ENCODE measurements around the gene MS4A2. TPM values are rescaled to one million over a fixed set of nuclear protein-coding genes. Genes with fewer than 3 reads are reported as not detected.

MS4A2 gene
- total RNA-seq, 1 donor from 2014 or later, result not detected

GRCh38 chr11:60118338-60118737 lies 29.9 kb downstream of the MS4A2 start:
- ChIA-PET POLR2A (no interaction called here), CTCF (no interaction called here)
- Mint-ChIP-seq H3K27me3 (peaks cover 7% of the 10 kb centered on the region), H3K4me1 (peaks cover 6% of the 10 kb centered on the region), H3K4me3 (no peak overlapping the region), H3K9me3 (peaks cover 5% of the 10 kb centered on the region), H3K36me3 (ENCODE audit: low read depth) (no peaks in the 10 kb centered on the region), H3K27ac (no peak overlapping the region)
- DNase-seq (no peak), ATAC-seq (ENCODE audit: low read depth) (no peak)
- TF ChIP-seq, protein P1, sequence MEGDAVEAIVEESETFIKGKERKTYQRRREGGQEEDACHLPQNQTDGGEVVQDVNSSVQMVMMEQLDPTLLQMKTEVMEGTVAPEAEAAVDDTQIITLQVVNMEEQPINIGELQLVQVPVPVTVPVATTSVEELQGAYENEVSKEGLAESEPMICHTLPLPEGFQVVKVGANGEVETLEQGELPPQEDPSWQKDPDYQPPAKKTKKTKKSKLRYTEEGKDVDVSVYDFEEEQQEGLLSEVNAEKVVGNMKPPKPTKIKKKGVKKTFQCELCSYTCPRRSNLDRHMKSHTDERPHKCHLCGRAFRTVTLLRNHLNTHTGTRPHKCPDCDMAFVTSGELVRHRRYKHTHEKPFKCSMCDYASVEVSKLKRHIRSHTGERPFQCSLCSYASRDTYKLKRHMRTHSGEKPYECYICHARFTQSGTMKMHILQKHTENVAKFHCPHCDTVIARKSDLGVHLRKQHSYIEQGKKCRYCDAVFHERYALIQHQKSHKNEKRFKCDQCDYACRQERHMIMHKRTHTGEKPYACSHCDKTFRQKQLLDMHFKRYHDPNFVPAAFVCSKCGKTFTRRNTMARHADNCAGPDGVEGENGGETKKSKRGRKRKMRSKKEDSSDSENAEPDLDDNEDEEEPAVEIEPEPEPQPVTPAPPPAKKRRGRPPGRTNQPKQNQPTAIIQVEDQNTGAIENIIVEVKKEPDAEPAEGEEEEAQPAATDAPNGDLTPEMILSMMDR (IDR thresholded peaks at IDR 0.05), result no peak
- intact Hi-C loops (cut with micrococcal nuclease), result no loop called here

DNA sequence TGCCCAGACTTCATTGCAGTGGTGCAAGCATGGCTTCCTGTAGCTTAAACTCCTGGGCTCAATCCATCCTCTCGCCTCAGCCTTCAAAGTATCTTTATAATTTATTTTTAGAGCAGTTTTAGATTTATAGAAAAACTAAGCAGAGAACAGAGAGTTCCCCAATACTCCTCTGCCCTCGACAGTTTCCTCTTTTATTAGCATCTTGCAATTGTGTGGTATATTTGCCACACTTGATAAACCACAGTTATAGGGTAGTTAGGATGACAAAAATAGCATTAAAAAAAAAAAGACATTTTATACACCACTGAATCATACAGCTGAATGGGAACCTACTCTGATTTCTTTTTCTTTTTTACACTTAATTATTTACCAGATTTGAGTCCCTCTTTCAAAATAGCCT lies 31.2 kb downstream of the MS4A2 start:
- Mint-ChIP-seq H3K9me3 (peaks cover 5% of the 10 kb centered on the region), H3K4me1 (peaks cover 12% of the 10 kb centered on the region), H3K36me3 (ENCODE audit: low read depth) (no peaks in the 10 kb centered on the region), H3K27me3 (peaks cover 4% of the 10 kb centered on the region), H3K4me3 (no peak overlapping the region), H3K27ac (no peak overlapping the region)
- TF ChIP-seq, protein P1 (IDR thresholded peaks at IDR 0.05), result no peak
- ChIA-PET POLR2A (no interaction called here), CTCF (no interaction called here)
- DNase-seq (no peak), ATAC-seq (ENCODE audit: low read depth) (no peak)
- intact Hi-C loops (cut with micrococcal nuclease), result no loop called here

- H3K9me3 Mint-ChIP-seq, result peaks cover 5% of the 10 kb centered on the region
- DNase-seq (no peak), ATAC-seq (ENCODE audit: low read depth) (no peak)
- ChIA-PET POLR2A (no interaction called here), CTCF (no interaction called here)
- intact Hi-C loops (cut with micrococcal nuclease), result no loop called here
- TF ChIP-seq, protein P1 (IDR thresholded peaks at IDR 0.05), result no peak
- no peak overlapping the region for H3K27ac Mint-ChIP-seq
- H3K4me1 Mint-ChIP-seq, result peaks cover 26% of the 10 kb centered on the region
- H3K4me3 Mint-ChIP-seq, result no peak overlapping the region
- H3K27me3 Mint-ChIP-seq, result peaks cover 2% of the 10 kb centered on the region
- no peaks in the 10 kb centered on the region for H3K36me3 Mint-ChIP-seq (ENCODE audit: low read depth)
Measured at GRCh38 chr11:60121264-60121663, 32.8 kb downstream of the MS4A2 start.

- DNase-seq (no peak), ATAC-seq (ENCODE audit: low read depth) (no peak)
- Mint-ChIP-seq H3K4me3 (no peak overlapping the region), H3K4me1 (peaks cover 26% of the 10 kb centered on the region), H3K27ac (no peak overlapping the region), H3K9me3 (peaks cover 5% of the 10 kb centered on the region), H3K36me3 (ENCODE audit: low read depth) (no peaks in the 10 kb centered on the region), H3K27me3 (no peaks in the 10 kb centered on the region)
- TF ChIP-seq, protein P1 (IDR thresholded peaks at IDR 0.05), result no peak
- ChIA-PET CTCF (interaction anchor here (1.8 kb wide), 1 partner anchor 14 kb away, joined by 3 read pairs; no protein-coding TSS in a partner anchor), POLR2A (no interaction called here)
- intact Hi-C loops (cut with micrococcal nuclease), result no loop called here
Measured at GRCh38 chr11:60122414-60123036, 34.1 kb downstream of the MS4A2 start.

DNA sequence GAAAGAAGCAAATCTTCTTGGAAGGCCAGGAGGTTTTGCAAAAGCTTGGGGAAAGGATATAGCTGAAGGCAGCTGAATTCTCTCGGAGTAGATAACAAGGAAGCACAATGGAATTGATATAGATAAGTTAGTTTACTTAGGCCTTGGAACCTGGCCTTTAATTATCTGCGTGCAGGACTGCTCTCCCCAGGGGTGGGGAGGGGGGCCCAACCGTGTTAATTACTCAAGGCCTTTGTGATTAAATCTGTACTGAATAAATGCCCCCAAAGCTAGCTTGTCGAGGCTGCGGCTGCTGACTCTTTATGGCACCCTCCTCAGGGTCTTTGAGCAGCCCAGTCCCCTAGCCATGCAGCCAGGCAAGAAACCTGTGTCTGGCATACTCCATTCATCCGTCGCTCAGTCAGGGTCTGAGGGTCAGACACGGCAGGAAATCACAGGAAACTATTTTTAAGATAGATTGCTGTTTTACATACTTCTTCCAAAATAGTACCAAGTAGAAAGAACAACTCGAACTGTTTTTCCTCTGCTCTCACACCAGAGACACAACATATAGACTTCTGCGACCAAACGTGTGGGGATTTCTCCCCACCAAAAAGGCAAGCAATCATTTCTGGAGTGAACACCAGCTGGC lies 36.5 kb downstream of the MS4A2 start:
- intact Hi-C loops (cut with micrococcal nuclease), result no loop called here
- H3K9me3 Mint-ChIP-seq, result peaks cover 3% of the 10 kb centered on the region
- no peaks in the 10 kb centered on the region for H3K27me3 Mint-ChIP-seq
- no peaks in the 10 kb centered on the region for H3K36me3 Mint-ChIP-seq (ENCODE audit: low read depth)
- ATAC-seq (ENCODE audit: low read depth), result no peak
- peak overlapping the region; percentile 32 for H3K4me3 Mint-ChIP-seq
- ChIA-PET POLR2A (no interaction called here), CTCF (interaction anchor here (1.0 kb wide), 1 partner anchor 220 kb away, joined by 3 read pairs; no protein-coding TSS in a partner anchor)
- DNase-seq, result no peak
- peaks cover 22% of the 10 kb centered on the region for H3K4me1 Mint-ChIP-seq
- no peak overlapping the region for H3K27ac Mint-ChIP-seq
- TF ChIP-seq, protein P1 (IDR thresholded peaks at IDR 0.05), result no peak
